Karpas-422 (cell line): ENCODE data around the gene FOXO4. TPM values are rescaled to one million over a fixed set of nuclear protein-coding genes. Genes with fewer than 3 reads are reported as not detected.
"Not testable (repeated sequence)": the region's sequence is repeated elsewhere in the genome, so short reads cannot be mapped to it uniquely, and the experiment has no call there.

ENCODE experiments used
- DNase-seq: peaks from one replicate; pipeline ENCODE4 v3.0.0-alpha.2; 2015
- H2AFZ ChIP-seq: fragments of 200-600 bp; sonication (generic); 2 replicates; pipeline ENCODE4 v1.6.1; 2014; ENCODE audit warnings: antibody characterized with exemption, low read length, mixed read lengths
- H3K27ac ChIP-seq: fragments of 200-600 bp; sonication (generic); 2 replicates; pipeline ENCODE4 v1.5.1; 2014; ENCODE audit warnings: mild to moderate bottlenecking, low read length, moderate library complexity
- H3K27me3 ChIP-seq: fragments of 200-600 bp; sonication (generic); 2 replicates; pipeline ENCODE4 v1.6.1; 2014; ENCODE audit warnings: low read length, mixed read lengths
- H3K36me3 ChIP-seq: fragments of 200-600 bp; sonication (generic); 2 replicates; pipeline ENCODE4 v1.6.1; 2014; ENCODE audit warnings: low read length, mixed read lengths; ENCODE audit not compliant: insufficient read depth
- H3K4me1 ChIP-seq: fragments of 200-600 bp; sonication (generic); 2 replicates; pipeline ENCODE4 v1.6.1; 2014; ENCODE audit warnings: mild to moderate bottlenecking, low read length, mixed read lengths
- H3K4me2 ChIP-seq: fragments of 200-600 bp; sonication (generic); 2 replicates; pipeline ENCODE4 v1.6.1; 2014; ENCODE audit warnings: low read length, low read depth, mild to moderate bottlenecking; ENCODE audit not compliant: poor library complexity, severe bottlenecking
- H3K4me3 ChIP-seq: fragments of 200-600 bp; sonication (generic); 2 replicates; pipeline ENCODE4 v1.5.1; 2014; ENCODE audit warnings: mild to moderate bottlenecking, antibody characterized with exemption, low read length, mixed read lengths
- H3K79me2 ChIP-seq: fragments of 200-600 bp; sonication (generic); 2 replicates; pipeline ENCODE4 v1.6.1; 2014; ENCODE audit warnings: mild to moderate bottlenecking, low read length, mixed read lengths
- H3K9ac ChIP-seq: fragments of 200-600 bp; sonication (generic); 2 replicates; pipeline ENCODE4 v1.6.0; 2014; ENCODE audit warnings: low read length
- H3K9me2 ChIP-seq: fragments of 200-600 bp; sonication (generic), shearing (Covaris generic); replicated peaks from 2 replicates; pipeline ENCODE4 v1.6.0; 2014; ENCODE audit warnings: mild to moderate bottlenecking, low read length, moderate library complexity; ENCODE audit not compliant: insufficient read depth
- H3K9me3 ChIP-seq: fragments of 300-700, 200-600 bp; sonication (generic); 2 replicates; pipeline ENCODE4 v1.6.1; 2014; ENCODE audit warnings: low read length, mixed read lengths
- H4K20me1 ChIP-seq: fragments of 200-600 bp; sonication (generic); 2 replicates; pipeline ENCODE4 v1.6.1; 2014; ENCODE audit warnings: mild to moderate bottlenecking, antibody characterized with exemption, low read length, low read depth; ENCODE audit not compliant: insufficient read depth
- total RNA-seq: library from RNA; depleted of rRNA; stranded (reverse); fragments of >200 nt; shearing (Covaris generic); gene quantifications from 2 replicates; pipeline ENCODE4 v1.2.3, GENCODE V29; 2014; ENCODE audit warnings: low replicate concordance; rRNA removed

The FOXO4 gene, protein sequence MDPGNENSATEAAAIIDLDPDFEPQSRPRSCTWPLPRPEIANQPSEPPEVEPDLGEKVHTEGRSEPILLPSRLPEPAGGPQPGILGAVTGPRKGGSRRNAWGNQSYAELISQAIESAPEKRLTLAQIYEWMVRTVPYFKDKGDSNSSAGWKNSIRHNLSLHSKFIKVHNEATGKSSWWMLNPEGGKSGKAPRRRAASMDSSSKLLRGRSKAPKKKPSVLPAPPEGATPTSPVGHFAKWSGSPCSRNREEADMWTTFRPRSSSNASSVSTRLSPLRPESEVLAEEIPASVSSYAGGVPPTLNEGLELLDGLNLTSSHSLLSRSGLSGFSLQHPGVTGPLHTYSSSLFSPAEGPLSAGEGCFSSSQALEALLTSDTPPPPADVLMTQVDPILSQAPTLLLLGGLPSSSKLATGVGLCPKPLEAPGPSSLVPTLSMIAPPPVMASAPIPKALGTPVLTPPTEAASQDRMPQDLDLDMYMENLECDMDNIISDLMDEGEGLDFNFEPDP
- 4.5 and 9.5 TPM in 2 replicates for total RNA-seq

- no peaks in the 10 kb centered on the region for H3K9me3 ChIP-seq
- no peak within 1 kb of the TSS for H3K27ac ChIP-seq
- peak within 1 kb of the TSS; percentile 81 for H2AFZ ChIP-seq
- DNase-seq = peak; percentile 93
- peak within 1 kb of the TSS; percentile 64 for H3K9ac ChIP-seq
- H3K4me1 ChIP-seq = peaks cover 15% of the 10 kb centered on the region
- H3K9me2 ChIP-seq = no peaks in the 10 kb centered on the region
- no peaks in the 10 kb centered on the region for H3K79me2 ChIP-seq
- no peaks in the 10 kb centered on the region for H3K27me3 ChIP-seq
- no peaks in the 10 kb centered on the region for H3K36me3 ChIP-seq
- H3K4me2 ChIP-seq = peak within 1 kb of the TSS; percentile 70
- H4K20me1 ChIP-seq = no peaks in the 10 kb centered on the region
- peak within 1 kb of the TSS; percentile 69 for H3K4me3 ChIP-seq
These were observed at the start of gene FOXO4 for GRCh38 chrX:71095555-71095980. FOXO4 (plus strand) TSS chrX:71095851; CDS start chrX:71096529, 678 bp downstream.

DNA sequence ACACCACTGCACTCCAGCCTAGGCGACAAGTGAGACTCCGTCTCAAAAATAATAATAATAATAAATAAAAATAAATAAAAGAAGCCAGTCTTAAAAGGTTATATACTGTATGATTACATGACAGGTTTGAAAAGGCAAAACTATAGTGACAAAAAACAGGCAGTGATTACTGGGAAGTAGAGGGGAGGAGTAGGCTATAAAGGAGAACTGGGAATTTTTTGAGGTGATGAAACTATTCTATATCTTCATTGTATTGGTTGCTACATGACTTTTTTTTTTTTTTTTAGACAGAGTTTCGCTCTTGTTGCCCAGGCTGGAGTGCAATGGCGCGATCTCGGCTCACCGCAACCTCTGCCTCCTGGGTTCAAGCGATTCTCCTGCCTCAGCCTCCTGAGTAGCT is 47.8 kb upstream of the FOXO4 start:
- not testable (repeated sequence) for H3K9me3 ChIP-seq, H2AFZ ChIP-seq, DNase-seq, H4K20me1 ChIP-seq, H3K4me1 ChIP-seq, H3K4me3 ChIP-seq, H3K27me3 ChIP-seq, H3K9ac ChIP-seq, H3K79me2 ChIP-seq, H3K27ac ChIP-seq, H3K36me3 ChIP-seq, H3K9me2 ChIP-seq, H3K4me2 ChIP-seq

DNA sequence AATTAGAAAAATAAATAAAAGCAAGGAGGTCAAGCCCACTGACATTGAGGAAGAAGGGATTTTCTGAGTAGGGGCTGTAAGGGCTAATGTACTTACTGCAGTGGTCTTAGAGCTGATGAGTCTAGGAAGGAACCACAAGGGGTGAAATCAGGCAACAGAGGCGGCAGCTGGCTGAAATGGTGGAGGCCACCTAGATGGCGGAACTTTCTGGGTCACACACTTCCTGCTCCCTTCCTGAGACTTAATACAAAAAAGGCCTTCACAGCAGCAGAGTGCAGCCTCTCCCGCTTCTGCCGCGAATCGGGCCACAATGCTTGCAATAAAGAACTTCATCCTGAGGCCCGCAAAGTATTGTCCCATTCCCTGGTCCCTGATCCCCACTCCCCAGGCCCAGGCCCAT is 42.9 kb upstream of the FOXO4 start:
- Histone ChIP-seq H3K79me2 (no peaks in the 10 kb centered on the region), H3K27me3 (no peaks in the 10 kb centered on the region), H3K4me1 (no peaks in the 10 kb centered on the region), H3K27ac (no peak overlapping the region), H3K4me2 (no peak overlapping the region), H3K9me3 (no peaks in the 10 kb centered on the region), H3K9me2 (no peaks in the 10 kb centered on the region), H3K36me3 (no peaks in the 10 kb centered on the region), H3K4me3 (no peak overlapping the region), H3K9ac (no peak overlapping the region), H4K20me1 (no peaks in the 10 kb centered on the region), H2AFZ (no peak overlapping the region)
- no peak for DNase-seq

- Histone ChIP-seq H3K9me3 (no peaks in the 10 kb centered on the region), H3K27ac (no peak overlapping the region), H3K4me3 (no peak overlapping the region), H3K27me3 (no peaks in the 10 kb centered on the region), H3K9ac (no peak overlapping the region), H2AFZ (no peak overlapping the region), H3K4me2 (no peak overlapping the region), H3K4me1 (no peaks in the 10 kb centered on the region), H3K79me2 (no peaks in the 10 kb centered on the region), H3K36me3 (no peaks in the 10 kb centered on the region), H4K20me1 (no peaks in the 10 kb centered on the region), H3K9me2 (no peaks in the 10 kb centered on the region)
- no peak for DNase-seq
These were observed 42.4 kb upstream of the FOXO4 start for GRCh38 chrX:71053217-71053621.

GRCh38 chrX:71056867-71057266 is 38.8 kb upstream of the FOXO4 start:
- Histone ChIP-seq H3K79me2 (no peaks in the 10 kb centered on the region), H3K4me3 (no peak overlapping the region), H3K4me1 (no peaks in the 10 kb centered on the region), H3K36me3 (0 out of 2 replicates have a peak, but pooled peaks cover 3% of the 10 kb centered on the region), H3K9ac (no peak overlapping the region), H3K4me2 (no peak overlapping the region), H3K27ac (no peak overlapping the region), H2AFZ (no peak overlapping the region), H3K27me3 (no peaks in the 10 kb centered on the region), H3K9me3 (no peaks in the 10 kb centered on the region), H4K20me1 (no peaks in the 10 kb centered on the region), H3K9me2 (no peaks in the 10 kb centered on the region)
- DNase-seq = no peak

GRCh38 chrX:71057848-71058530 is 37.7 kb upstream of the FOXO4 start:
- Histone ChIP-seq H3K4me1 (no peaks in the 10 kb centered on the region), H4K20me1 (no peaks in the 10 kb centered on the region), H3K27ac (no peak overlapping the region), H3K36me3 (0 out of 2 replicates have a peak, but pooled peaks cover 3% of the 10 kb centered on the region), H2AFZ (no peak overlapping the region), H3K9me2 (no peaks in the 10 kb centered on the region), H3K79me2 (no peaks in the 10 kb centered on the region), H3K9ac (no peak overlapping the region), H3K9me3 (no peaks in the 10 kb centered on the region), H3K4me2 (no peak overlapping the region), H3K27me3 (no peaks in the 10 kb centered on the region), H3K4me3 (no peak overlapping the region)
- DNase-seq = no peak

- Histone ChIP-seq H2AFZ (no peak overlapping the region), H3K4me1 (no peaks in the 10 kb centered on the region), H3K4me3 (no peak overlapping the region), H3K9me3 (no peaks in the 10 kb centered on the region; the same call in 1 of the 2 replicates), H3K9ac (no peak overlapping the region), H3K27me3 (no peaks in the 10 kb centered on the region), H3K4me2 (no peak overlapping the region), H3K9me2 (no peaks in the 10 kb centered on the region), H3K36me3 (0 out of 2 replicates have a peak, but pooled peaks cover 3% of the 10 kb centered on the region), H3K27ac (no peak overlapping the region), H3K79me2 (peaks cover 7% of the 10 kb centered on the region), H4K20me1 (no peaks in the 10 kb centered on the region)
- DNase-seq = no peak
These were observed 35.5 kb upstream of the FOXO4 start for GRCh38 chrX:71060127-71060526.

DNA sequence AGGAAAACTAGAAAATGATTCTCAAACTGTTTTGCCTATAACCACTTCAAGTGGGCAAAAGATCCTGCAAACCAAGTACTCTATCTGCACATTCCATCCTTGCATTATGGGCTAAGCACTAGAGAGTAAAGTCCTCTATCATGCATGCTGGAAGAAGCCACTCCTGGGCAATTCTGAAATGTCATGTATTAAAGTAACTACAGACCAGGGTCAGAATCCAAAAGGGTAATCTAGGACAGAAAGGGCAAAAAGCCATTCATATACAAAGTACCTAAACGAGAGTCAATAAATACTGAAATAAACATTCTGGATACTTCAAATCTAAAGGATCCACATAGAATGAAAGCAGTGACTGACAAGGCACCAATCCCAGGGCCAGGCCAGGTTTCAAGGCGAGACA is 28.6 kb upstream of the FOXO4 start:
- peaks cover 29% of the 10 kb centered on the region for H3K79me2 ChIP-seq
- H4K20me1 ChIP-seq = no peaks in the 10 kb centered on the region
- peak; percentile 40 for DNase-seq
- H3K4me3 ChIP-seq = peak overlapping the region; percentile 73
- no peaks in the 10 kb centered on the region; the same call in 1 of the 2 replicates for H3K9me3 ChIP-seq
- H3K9me2 ChIP-seq = no peaks in the 10 kb centered on the region
- H3K27ac ChIP-seq = no peak overlapping the region
- H3K36me3 ChIP-seq = no peaks in the 10 kb centered on the region
- peak overlapping the region; percentile 71 for H3K9ac ChIP-seq
- H3K27me3 ChIP-seq = no peaks in the 10 kb centered on the region
- peak overlapping the region; percentile 69 for H3K4me2 ChIP-seq
- peaks cover 7% of the 10 kb centered on the region for H3K4me1 ChIP-seq
- no peak overlapping the region for H2AFZ ChIP-seq
